SK-N-SH (cell line): ENCODE results near the gene DNAJC2.

ENCODE experiments used
- CTCF ChIP-seq: fragments of 200-600 bp; sonication (generic); IDR thresholded peaks from 2 replicates; pipeline ENCODE4 v1.6.1; 2017; ENCODE audit warnings: antibody characterized with exemption, mild to moderate bottlenecking, moderate library complexity
- ELF1 ChIP-seq: IDR thresholded peaks from 2 replicates; pipeline ENCODE4 v1.4.0; 2012
- EZH2phosphoT487 ChIP-seq: fragments of 200-600 bp; sonication (generic); IDR thresholded peaks from 2 replicates; pipeline ENCODE4 v1.6.1; 2017; ENCODE audit warnings: low read depth, mixed run types, mild to moderate bottlenecking, antibody characterized with exemption, moderate library complexity, borderline replicate concordance
- FOXM1 ChIP-seq: IDR thresholded peaks from 2 replicates; pipeline ENCODE4 v1.4.0; 2012; ENCODE audit warnings: low read depth, mild to moderate bottlenecking
- GABPA ChIP-seq: IDR thresholded peaks from 2 replicates; pipeline ENCODE4 v1.4.0; 2012; ENCODE audit warnings: low read depth, mild to moderate bottlenecking
- POLR2AphosphoS5 ChIP-seq: IDR thresholded peaks from 2 replicates; pipeline ENCODE4 v1.6.1; 2012; ENCODE audit warnings: low read depth, low read length
- RAD21 ChIP-seq: IDR thresholded peaks from 2 replicates; pipeline ENCODE4 v1.6.1; 2012; ENCODE audit warnings: mild to moderate bottlenecking, low read length
- RFX5 ChIP-seq: IDR thresholded peaks from 2 replicates; pipeline ENCODE4 v1.6.1; 2012; ENCODE audit warnings: mild to moderate bottlenecking, improper control_type of control experiment, low read length
- TCF12 ChIP-seq: IDR thresholded peaks from 2 replicates; pipeline ENCODE4 v1.4.0; 2012
- USF2 ChIP-seq: fragments of 150-350 bp; IDR thresholded peaks from 2 replicates; pipeline ENCODE4 v1.6.1; 2017; ENCODE audit warnings: antibody characterized with exemption, low read length, low read depth, borderline replicate concordance
- ZBTB33 ChIP-seq: IDR thresholded peaks from 2 replicates; pipeline ENCODE4 v1.4.0; 2012; ENCODE audit warnings: low read depth, borderline replicate concordance

- no peak for TF ChIP-seq RFX5
- TF ChIP-seq TCF12: no peak
- TF ChIP-seq ELF1: no peak
- TF ChIP-seq CTCF: no peak
- no peak for TF ChIP-seq FOXM1
- TF ChIP-seq EZH2phosphoT487: no peak
- no peak for TF ChIP-seq ZBTB33
- TF ChIP-seq RAD21: no peak
- no peak for TF ChIP-seq USF2
- no peak for TF ChIP-seq POLR2AphosphoS5
- TF ChIP-seq GABPA: no peak
Observed at GRCh38 chr7:103381280-103382031, 36.9 kb upstream of the DNAJC2 start.
